Suprapubic skin (tissue), 4 donors: Measurements from ENCODE around the gene SCRN2. TPM values are rescaled to one million over a fixed set of nuclear protein-coding genes. Genes with fewer than 3 reads are reported as not detected.

Experiments used
- DNase-seq, 2 donors: peaks; one replicate each; pipeline ENCODE4 v3.0.0-alpha.2; 2019; ENCODE audit warnings: low spot score in 2 of 2
- H3K27ac ChIP-seq: fragments of 200-600 bp; sonication (generic); one replicate; pipeline ENCODE4 v1.5.1; 2019
- H3K27me3 ChIP-seq: fragments of 200-600 bp; sonication (generic); one replicate; pipeline ENCODE4 v1.5.1; 2019
- H3K36me3 ChIP-seq: fragments of 200-600 bp; sonication (generic); one replicate; pipeline ENCODE4 v1.5.1; 2019
- H3K4me1 ChIP-seq: fragments of 200-600 bp; sonication (generic); one replicate; pipeline ENCODE4 v1.5.1; 2019
- H3K4me3 ChIP-seq: fragments of 200-600 bp; sonication (generic); one replicate; pipeline ENCODE4 v1.5.1; 2019; ENCODE audit warnings: mild to moderate bottlenecking
- H3K9me3 ChIP-seq: fragments of 200-600 bp; sonication (generic); one replicate; pipeline ENCODE4 v1.5.1; 2019
- EP300 ChIP-seq: sonication (generic); formaldehyde crosslinking; IDR thresholded peaks from one replicate; pipeline ENCODE4 v1.6.1; 2017; ENCODE audit warnings: antibody characterized with exemption
- POLR2A ChIP-seq, 2 donors: fragments of 450-650 bp; IDR thresholded peaks; one replicate each; pipeline ENCODE4 v1.6.1; 2017; ENCODE audit warnings: antibody characterized with exemption in 2 of 2, mild to moderate bottlenecking in 2 of 2, moderate library complexity in 2 of 2
- POLR2AphosphoS5 ChIP-seq, 3 donors: sonication (generic); formaldehyde crosslinking; IDR thresholded peaks; one replicate each; pipeline ENCODE4 v1.6.1; 2017; ENCODE audit warnings: antibody characterized with exemption in 3 of 3
- WGBS: methylation state at CpG from one replicate; pipeline ENCODE4 v1.1.5; 2018; 5-methylcytosine and 5-hydroxymethylcytosine counted together
- total RNA-seq, 4 donors: library from RNA; depleted of rRNA; stranded (reverse); fragments of >200 nt; gene quantifications; one replicate each; pipeline ENCODE4 v1.1.0, GENCODE V29; 2016
- TF ChIP-seq, protein P1 (sequence below), 2 donors: fragments of 200-600 bp in 1 of 2; fragments of 450-650 bp in 1 of 2; sonication (generic) in 1 of 2; IDR thresholded peaks; one replicate each; pipeline ENCODE4 v1.5.1; 2016 to 2019; ENCODE audit warnings: antibody characterized with exemption in 2 of 2, mild to moderate bottlenecking in 1 of 2, moderate library complexity in 1 of 2

Gene SCRN2
- total RNA-seq, 4 donors from 2014 or later, result 22.3 to 46.4 (median 34.7) TPM

- 19% methylated on average over 4 of the region's 4 CpGs for WGBS
- TF ChIP-seq POLR2A (IDR thresholded peaks at IDR 0.05) (no peak), POLR2AphosphoS5 (IDR thresholded peaks at IDR 0.05) (no peak), EP300 (no peak)
- TF ChIP-seq, protein P1, sequence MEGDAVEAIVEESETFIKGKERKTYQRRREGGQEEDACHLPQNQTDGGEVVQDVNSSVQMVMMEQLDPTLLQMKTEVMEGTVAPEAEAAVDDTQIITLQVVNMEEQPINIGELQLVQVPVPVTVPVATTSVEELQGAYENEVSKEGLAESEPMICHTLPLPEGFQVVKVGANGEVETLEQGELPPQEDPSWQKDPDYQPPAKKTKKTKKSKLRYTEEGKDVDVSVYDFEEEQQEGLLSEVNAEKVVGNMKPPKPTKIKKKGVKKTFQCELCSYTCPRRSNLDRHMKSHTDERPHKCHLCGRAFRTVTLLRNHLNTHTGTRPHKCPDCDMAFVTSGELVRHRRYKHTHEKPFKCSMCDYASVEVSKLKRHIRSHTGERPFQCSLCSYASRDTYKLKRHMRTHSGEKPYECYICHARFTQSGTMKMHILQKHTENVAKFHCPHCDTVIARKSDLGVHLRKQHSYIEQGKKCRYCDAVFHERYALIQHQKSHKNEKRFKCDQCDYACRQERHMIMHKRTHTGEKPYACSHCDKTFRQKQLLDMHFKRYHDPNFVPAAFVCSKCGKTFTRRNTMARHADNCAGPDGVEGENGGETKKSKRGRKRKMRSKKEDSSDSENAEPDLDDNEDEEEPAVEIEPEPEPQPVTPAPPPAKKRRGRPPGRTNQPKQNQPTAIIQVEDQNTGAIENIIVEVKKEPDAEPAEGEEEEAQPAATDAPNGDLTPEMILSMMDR (IDR thresholded peaks at IDR 0.05), result no peak
- DNase-seq, result no peak
- H3K4me1 ChIP-seq, result peaks cover 23% of the 10 kb centered on the region
- no peaks in the 10 kb centered on the region for H3K9me3 ChIP-seq
- H3K27ac ChIP-seq, result no peak overlapping the region
- H3K36me3 ChIP-seq, result peaks cover 57% of the 10 kb centered on the region
- H3K27me3 ChIP-seq, result no peaks in the 10 kb centered on the region
- H3K4me3 ChIP-seq, result peak overlapping the region; percentile 45
Measured at GRCh38 chr17:47821031-47821423, 20.0 kb downstream of the SCRN2 start.

GRCh38 chr17:47820033-47820789, 20.9 kb downstream of the SCRN2 start:
- DNase-seq, result no peak
- no peak overlapping the region for H3K27ac ChIP-seq
- peaks cover 57% of the 10 kb centered on the region for H3K36me3 ChIP-seq
- no peaks in the 10 kb centered on the region for H3K27me3 ChIP-seq
- peak overlapping the region; percentile 45 for H3K4me3 ChIP-seq
- TF ChIP-seq, protein P1 (IDR thresholded peaks at IDR 0.05), result no peak
- TF ChIP-seq POLR2A (IDR thresholded peaks at IDR 0.05) (no peak), EP300 (no peak), POLR2AphosphoS5 (IDR thresholded peaks at IDR 0.05) (no peak)
- H3K9me3 ChIP-seq, result no peaks in the 10 kb centered on the region
- peaks cover 23% of the 10 kb centered on the region for H3K4me1 ChIP-seq
- WGBS, result 52% methylated on average over 8 of the region's 12 CpGs

DNA sequence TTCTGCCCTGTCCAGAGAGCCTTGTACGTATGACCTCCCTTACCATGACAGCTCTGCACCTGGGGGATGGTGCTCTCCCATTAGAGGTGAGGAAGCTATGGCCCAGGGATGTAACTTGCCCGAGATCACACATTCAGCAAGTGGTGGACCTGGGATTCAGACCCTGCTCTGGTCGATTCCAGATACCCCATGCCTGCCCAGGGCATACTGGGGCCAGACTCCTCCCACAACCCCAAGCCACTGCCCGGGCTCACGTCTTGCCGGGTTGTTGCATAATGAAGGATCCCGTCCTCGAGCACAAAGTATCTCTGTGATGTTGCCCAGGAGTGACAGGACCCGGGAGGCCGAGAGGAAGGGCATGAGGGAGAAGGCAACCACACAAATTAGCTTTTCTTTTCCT, 21.6 kb downstream of the SCRN2 start:
- TF ChIP-seq POLR2AphosphoS5 (IDR thresholded peaks at IDR 0.05), result no peak
- no peak for TF ChIP-seq EP300
- DNase-seq, result no peak
- peaks cover 58% of the 10 kb centered on the region for H3K36me3 ChIP-seq

DNA sequence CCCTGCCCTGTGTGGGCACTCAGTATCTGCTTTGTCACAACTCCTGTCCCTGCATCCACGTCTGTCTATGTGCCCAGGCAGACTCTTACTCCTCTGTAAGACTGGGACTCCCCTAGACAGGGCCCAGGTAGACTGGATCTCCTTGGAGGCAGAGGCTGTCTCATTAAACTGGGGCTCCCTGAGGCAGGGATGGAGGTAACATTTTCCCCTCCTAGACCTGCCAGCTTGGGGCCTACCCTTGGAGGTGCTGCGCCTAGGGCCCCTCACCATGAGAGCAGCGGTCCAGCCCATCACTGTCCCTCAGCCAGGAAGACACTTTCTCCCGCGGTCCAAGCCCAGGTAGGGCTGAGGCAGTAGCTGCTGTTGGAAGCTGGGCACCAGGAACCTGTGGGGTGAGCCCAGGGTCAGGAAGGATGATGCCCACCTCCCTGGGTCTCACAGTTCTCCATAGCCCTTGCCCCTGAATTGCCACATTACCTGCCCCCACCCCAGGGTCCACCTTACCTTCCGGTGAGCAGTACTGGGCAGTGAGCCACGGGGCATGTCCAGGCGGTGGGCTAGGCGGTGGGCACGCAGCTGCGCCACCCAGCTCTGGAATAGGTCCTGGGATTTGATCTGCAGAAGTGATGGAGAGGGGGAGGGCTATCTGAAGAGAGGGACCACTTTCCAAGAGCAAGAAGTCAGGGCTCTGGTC, 22.9 kb downstream of the SCRN2 start:
- no peak for DNase-seq
- H3K4me3 ChIP-seq, result no peak overlapping the region
- H3K4me1 ChIP-seq, result peaks cover 23% of the 10 kb centered on the region
- H3K9me3 ChIP-seq, result no peaks in the 10 kb centered on the region
- 38% methylated on average over 1 of the region's 11 CpGs for whole genome bisulfite sequencing
- no peaks in the 10 kb centered on the region for H3K27me3 ChIP-seq
- peaks cover 51% of the 10 kb centered on the region for H3K36me3 ChIP-seq
- TF ChIP-seq, protein P1 (IDR thresholded peaks at IDR 0.05), result no peak
- no peak for TF ChIP-seq POLR2AphosphoS5 (IDR thresholded peaks at IDR 0.05)
- no peak for TF ChIP-seq EP300
- no peak for TF ChIP-seq POLR2A (IDR thresholded peaks at IDR 0.05)
- H3K27ac ChIP-seq, result no peak overlapping the region

More for the DNA sequence above, 21.6 kb downstream of the SCRN2 start:
- no peak overlapping the region for H3K4me3 ChIP-seq
- 87% methylated on average over 8 of the region's 10 CpGs for WGBS
- H3K27ac ChIP-seq, result no peak overlapping the region
- no peaks in the 10 kb centered on the region for H3K9me3 ChIP-seq
- peaks cover 23% of the 10 kb centered on the region for H3K4me1 ChIP-seq
- H3K27me3 ChIP-seq, result no peaks in the 10 kb centered on the region

DNA sequence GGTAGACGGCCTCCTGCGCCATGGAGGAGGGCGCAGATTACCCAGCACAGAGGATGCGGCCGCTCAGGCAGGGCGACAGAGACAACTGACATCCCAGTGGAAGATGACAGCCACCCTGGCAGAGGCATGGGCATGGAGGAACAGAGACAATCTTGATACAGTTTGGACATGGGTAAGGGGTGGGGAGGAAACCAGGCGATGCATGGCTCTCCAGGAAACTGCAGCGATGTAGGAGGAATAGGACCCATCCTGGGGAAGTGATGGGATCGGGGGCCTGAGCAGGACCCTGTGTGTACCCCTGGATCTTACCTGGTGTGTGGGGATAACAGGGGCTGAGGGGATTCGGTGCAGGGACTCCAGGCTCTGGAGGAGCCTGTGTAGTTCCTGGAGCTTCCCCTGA, 24.1 kb downstream of the SCRN2 start:
- no peaks in the 10 kb centered on the region for H3K27me3 ChIP-seq
- TF ChIP-seq POLR2AphosphoS5 (IDR thresholded peaks at IDR 0.05) (no peak), EP300 (no peak), POLR2A (IDR thresholded peaks at IDR 0.05) (no peak)
- TF ChIP-seq, protein P1 (IDR thresholded peaks at IDR 0.05), result no peak
- DNase-seq, result peak in 1 of 2 donors; percentile 44
- peaks cover 19% of the 10 kb centered on the region for H3K4me1 ChIP-seq
- peaks cover 54% of the 10 kb centered on the region for H3K36me3 ChIP-seq
- H3K27ac ChIP-seq, result no peak overlapping the region
- H3K9me3 ChIP-seq, result no peaks in the 10 kb centered on the region
- 96% methylated on average over 10 of the region's 10 CpGs for WGBS
- no peak overlapping the region for H3K4me3 ChIP-seq
